ENCODE results near the gene ASIC3. TPM values are rescaled to one million over a fixed set of nuclear protein-coding genes. Genes with fewer than 3 reads are reported as not detected.
A peak's percentile ranks its signal among the peaks of the same experiment; 100 is the strongest.

ASIC3 gene
- total and polyA plus RNA-seq, 2 of the 8 experiments (the other 6 are each of a cell fraction or from before 2014, with no cell fraction given) = 1.6 to 1.9 TPM

- FAIRE-seq (no peak), DNase-seq (ENCODE audit: low read depth in 1 of 2, low spot score in 2 of 2) (no peak)
- Histone ChIP-seq H3K4me2 (ENCODE audit: insufficient read depth in 1 of 2, low read depth in 2 of 2, low read length in 2 of 2) (peak overlapping the region; percentile 78 to 85), H3K18ac (ENCODE audit: extremely low read depth, low read length) (0 out of 2 replicates have a peak overlapping the region, but pooled peaks have one; percentile 15), H2BK5ac (ENCODE audit: low read depth, low read length) (peak overlapping the region; percentile 42; the same call in 1 of the 2 replicates), H2AFZ (ENCODE audit: low read length) (no peak overlapping the region), H3K27me3 (replicated peaks in 1 of 4; ENCODE audit: control insufficient read depth in 3 of 4, extremely low read depth in 1 of 4, insufficient read depth in 3 of 4, low read length in 3 of 4) (peaks cover 0 to 26% (median 14%) of the 10 kb centered on the region in 4 experiments; a peak in 6 of 7 replicates), H4K91ac (replicated peaks; ENCODE audit: insufficient read length, low read length) (peak overlapping the region; percentile 51), H3K23me2 (ENCODE audit: low read depth, low read length) (peaks cover 32% of the 10 kb centered on the region), H3K79me1 (ENCODE audit: low read depth, low read length) (peaks cover 5% of the 10 kb centered on the region), H3K36me3 (ENCODE audit: control insufficient read depth in 2 of 4, insufficient read depth in 4 of 4, low read length in 3 of 4) (no peaks in the 10 kb centered on the region), H3K56ac (replicated peaks; ENCODE audit: insufficient read length, low read depth, low read length) (no peak overlapping the region), H3K27ac (ENCODE audit: low read depth, low read length) (no peak overlapping the region), H4K8ac (ENCODE audit: extremely low read depth, insufficient read depth, low read length) (no peak overlapping the region), H3K4ac (replicated peaks; ENCODE audit: insufficient read length, low read depth, low read length) (peak overlapping the region; percentile 46), H3K23ac (ENCODE audit: insufficient read length) (no peak overlapping the region), H2BK12ac (ENCODE audit: low read depth, low read length) (no peak overlapping the region; the same call in 1 of the 2 replicates), H3K9ac (replicated peaks in 1 of 4; ENCODE audit: extremely low read depth in 1 of 4, low read depth in 3 of 4, low read length in 3 of 4) (no peak overlapping the region), H3K14ac (ENCODE audit: insufficient read length) (no peak overlapping the region), H3K4me3 (ENCODE audit: extremely low read depth in 1 of 4, insufficient read depth in 2 of 4, low read depth in 3 of 4, low read length in 4 of 4) (peak overlapping the region in 3 of 4 experiments; percentile 48 to 64 (median 58); a peak in 5 of 8 replicates), H3K79me2 (ENCODE audit: control insufficient read depth in 1 of 2, insufficient read depth in 2 of 2, low read length in 2 of 2) (peaks cover 0 to 26% of the 10 kb centered on the region in 2 experiments; a peak in 2 of 4 replicates), H3K4me1 (replicated peaks in 1 of 4; ENCODE audit: control insufficient read depth in 3 of 4, insufficient read depth in 4 of 4, low read length in 3 of 4) (peaks cover 6 to 53% (median 31%) of the 10 kb centered on the region in 4 experiments), H2BK120ac (replicated peaks; ENCODE audit: low read depth, low read length) (no peak overlapping the region), H2BK20ac (ENCODE audit: low read length) (no peak overlapping the region), H3K9me3 (ENCODE audit: insufficient read depth in 2 of 2, low read depth in 1 of 2, low read length in 1 of 2) (no peaks in the 10 kb centered on the region), H2AK5ac (ENCODE audit: low read depth, low read length) (no peak overlapping the region), H4K5ac (ENCODE audit: insufficient read length, low read depth, low read length) (no peak overlapping the region), H4K20me1 (replicated peaks in 1 of 2; ENCODE audit: control insufficient read depth in 1 of 2, insufficient read depth in 2 of 2, low read length in 2 of 2) (peaks cover 19 to 27% of the 10 kb centered on the region in 2 experiments), H2BK15ac (ENCODE audit: low read length) (peak overlapping the region; percentile 88; the same call in 1 of the 2 replicates)
- POLR2A ChIA-PET (ENCODE audit: partially characterized antibody) = interaction anchor here (0.6 to 2.7 kb wide), 9 partner anchors 9 to 234 kb away, joined by 3 to 13 read pairs (median 4); partner anchors contain the start of genes ABCF2 and H2BK1
- WGBS, 2 experiments (ENCODE audit: extremely low coverage in 1 of 2, insufficient coverage in 1 of 2, insufficient read length in 1 of 2, insufficient replicate concordance in 2 of 2, low coverage in 1 of 2, low lambda C conversion rate in 2 of 2, missing lambda C conversion rate in 1 of 2) = 52% methylated on average over 5 of the region's 5 CpGs; no CpG with 5 or more reads in 1 of the 2 experiments
- CTCF ChIA-PET (ENCODE audit: partially characterized antibody) = interaction anchor here (0.8 to 15.1 kb wide), 12 partner anchors 8 to 142 kb away, joined by 3 to 448 read pairs (median 3); partner anchors contain the start of genes ABCF2 and SLC4A2
- TF ChIP-seq SP2 (IDR thresholded peaks at IDR 0.05; ENCODE audit: low read length) = no peak
- 0 out of 2 replicates have a peak, but pooled peaks have one; percentile 14 for TF ChIP-seq SP4 (IDR thresholded peaks at IDR 0.05; ENCODE audit: low read length)
- no peak for TF ChIP-seq SAP30 (IDR thresholded peaks at IDR 0.05; ENCODE audit: insufficient read depth, insufficient replicate concordance, low read length)
- 0 out of 2 replicates have a peak, but pooled peaks have one; percentile 8 for TF ChIP-seq POLR2AphosphoS5 (IDR thresholded peaks at IDR 0.05; ENCODE audit: low read depth, low read length)
Measured at GRCh38 chr7:151085329-151085690, 37.0 kb downstream of the ASIC3 start.
